SK-N-MC (cell line): ENCODE results near the gene FAM151A.

Experiments
- DNase-seq: peaks from one replicate; pipeline ENCODE4 v3.0.0-alpha.2; 2011; ENCODE audit warnings: low read depth, low spot score
- H3K27ac ChIP-seq: fragments of 200-600 bp; sonication (generic); 2 replicates; pipeline ENCODE4 v1.5.1; 2016; ENCODE audit warnings: mixed run types
- H3K36me3 ChIP-seq: fragments of 200-600 bp; sonication (generic); 2 replicates; pipeline ENCODE4 v1.6.1; 2017; ENCODE audit warnings: antibody characterized with exemption, low read length, mixed read lengths; ENCODE audit not compliant: insufficient read depth
- H3K4me3 ChIP-seq: fragments of 200-600 bp; sonication (generic); 2 replicates; pipeline ENCODE4 v1.5.1; 2016
- H3K9ac ChIP-seq: fragments of 200-600 bp; sonication (generic); 2 replicates; pipeline ENCODE4 v1.8.0; 2017; ENCODE audit warnings: mixed run types, mixed read lengths; ENCODE audit not compliant: insufficient read length
- H3K9me3 ChIP-seq: fragments of 200-600 bp; sonication (generic); 2 replicates; pipeline ENCODE4 v1.6.1; 2017; ENCODE audit warnings: low read depth, mild to moderate bottlenecking, antibody characterized with exemption, low read length, moderate library complexity, mixed read lengths
- EZH2 ChIP-seq: fragments of 200-600 bp; sonication (generic); IDR thresholded peaks from one replicate; pipeline ENCODE4 v1.6.1; 2017; ENCODE audit warnings: antibody characterized with exemption
- FOXP2 ChIP-seq: optimal IDR thresholded peaks from 2 replicates; pipeline ENCODE3; 2011; ENCODE audit warnings: mild to moderate bottlenecking, moderate library complexity; ENCODE audit not compliant: insufficient read depth; ENCODE audit errors: extremely low read length, control extremely low read depth
- POLR2AphosphoS5 ChIP-seq: IDR thresholded peaks from 2 replicates; pipeline ENCODE4 v1.6.1; 2012; ENCODE audit warnings: mild to moderate bottlenecking, low read depth, low read length, borderline replicate concordance

The FAM151A gene

GRCh38 chr1:54579337-54579781 is 44.0 kb downstream of the FAM151A start:
- H3K9ac ChIP-seq: no peak overlapping the region
- H3K36me3 ChIP-seq: no peaks in the 10 kb centered on the region
- DNase-seq: no peak
- H3K4me3 ChIP-seq: no peak overlapping the region
- no peak for TF ChIP-seq FOXP2
- TF ChIP-seq EZH2: no peak
- no peak for TF ChIP-seq POLR2AphosphoS5
- H3K9me3 ChIP-seq: no peaks in the 10 kb centered on the region
- H3K27ac ChIP-seq: no peak overlapping the region

- Histone ChIP-seq H3K36me3 (no peaks in the 10 kb centered on the region), H3K27ac (no peak overlapping the region), H3K9ac (no peak overlapping the region), H3K4me3 (no peak overlapping the region), H3K9me3 (no peaks in the 10 kb centered on the region)
- TF ChIP-seq FOXP2 (no peak), POLR2AphosphoS5 (no peak), EZH2 (no peak)
- no peak for DNase-seq
Observed at GRCh38 chr1:54577612-54578011, 45.7 kb downstream of the FAM151A start.

- H3K9ac ChIP-seq: no peak overlapping the region
- no peak for DNase-seq
- no peak overlapping the region for H3K4me3 ChIP-seq
- no peak overlapping the region for H3K27ac ChIP-seq
- no peaks in the 10 kb centered on the region for H3K36me3 ChIP-seq
- TF ChIP-seq FOXP2 (no peak), EZH2 (no peak), POLR2AphosphoS5 (no peak)
- no peaks in the 10 kb centered on the region for H3K9me3 ChIP-seq
Observed at GRCh38 chr1:54575605-54576290, 47.6 kb downstream of the FAM151A start.

GRCh38 chr1:54575161-54575560 is 48.2 kb downstream of the FAM151A start:
- Histone ChIP-seq H3K9ac (no peak overlapping the region), H3K9me3 (no peaks in the 10 kb centered on the region), H3K4me3 (no peak overlapping the region), H3K36me3 (no peaks in the 10 kb centered on the region), H3K27ac (no peak overlapping the region)
- DNase-seq: no peak
- TF ChIP-seq EZH2: no peak
- TF ChIP-seq POLR2AphosphoS5: no peak
- TF ChIP-seq FOXP2: no peak

- no peaks in the 10 kb centered on the region for H3K36me3 ChIP-seq
- TF ChIP-seq POLR2AphosphoS5: no peak
- no peak for TF ChIP-seq FOXP2
- no peak for TF ChIP-seq EZH2
- no peak overlapping the region for H3K9ac ChIP-seq
- H3K27ac ChIP-seq: no peak overlapping the region
- H3K9me3 ChIP-seq: no peaks in the 10 kb centered on the region
- DNase-seq: no peak
- H3K4me3 ChIP-seq: no peak overlapping the region
Observed at GRCh38 chr1:54574158-54574778, 49.1 kb downstream of the FAM151A start.

GRCh38 chr1:54572542-54572850 is 50.8 kb downstream of the FAM151A start:
- H3K9me3 ChIP-seq: no peaks in the 10 kb centered on the region
- no peak overlapping the region for H3K4me3 ChIP-seq
- no peak for DNase-seq
- no peak overlapping the region for H3K9ac ChIP-seq
- TF ChIP-seq EZH2 (no peak), POLR2AphosphoS5 (no peak), FOXP2 (no peak)
- H3K27ac ChIP-seq: no peak overlapping the region
- no peaks in the 10 kb centered on the region for H3K36me3 ChIP-seq

GRCh38 chr1:54571803-54572541 is 51.4 kb downstream of the FAM151A start:
- no peak overlapping the region for H3K4me3 ChIP-seq
- no peaks in the 10 kb centered on the region for H3K36me3 ChIP-seq
- TF ChIP-seq FOXP2: no peak
- no peak for TF ChIP-seq POLR2AphosphoS5
- no peak for DNase-seq
- H3K27ac ChIP-seq: no peak overlapping the region
- H3K9ac ChIP-seq: no peak overlapping the region
- H3K9me3 ChIP-seq: no peaks in the 10 kb centered on the region

- no peak for TF ChIP-seq FOXP2
- TF ChIP-seq EZH2: no peak
- no peak for TF ChIP-seq POLR2AphosphoS5
- Histone ChIP-seq H3K27ac (no peak overlapping the region), H3K4me3 (no peak overlapping the region), H3K9me3 (no peaks in the 10 kb centered on the region), H3K9ac (no peak overlapping the region), H3K36me3 (no peaks in the 10 kb centered on the region)
- no peak for DNase-seq
Observed at GRCh38 chr1:54571326-54571725, 52.0 kb downstream of the FAM151A start.
